ENCODE data around the gene FOXJ3.

The FOXJ3 gene

GRCh38 chr1:42133809-42134526 is 201.1 kb downstream of the FOXJ3 start:
- H3K4me3 ChIP-seq (ENCODE audit: low read length) = no peak overlapping the region
- DNase-seq (ENCODE audit: low read depth) = no peak
- no peak for TF ChIP-seq CTCF (IDR thresholded peaks at IDR 0.05; ENCODE audit: insufficient read depth, low read depth, low read length, missing control alignments)

GRCh38 chr1:42133390-42133789 is 201.6 kb downstream of the FOXJ3 start:
- TF ChIP-seq CTCF (IDR thresholded peaks at IDR 0.05; ENCODE audit: insufficient read depth, low read depth, low read length, missing control alignments) = no peak
- DNase-seq (ENCODE audit: low read depth) = no peak
- no peak overlapping the region for H3K4me3 ChIP-seq (ENCODE audit: low read length)

- no peak overlapping the region for H3K4me3 ChIP-seq (ENCODE audit: low read length)
- no peak for TF ChIP-seq CTCF (IDR thresholded peaks at IDR 0.05; ENCODE audit: insufficient read depth, low read depth, low read length, missing control alignments)
- no peak for DNase-seq (ENCODE audit: low read depth)
Observed at GRCh38 chr1:42130061-42130660, 204.9 kb downstream of the FOXJ3 start.

GRCh38 chr1:42128964-42129363 is 206.1 kb downstream of the FOXJ3 start:
- no peak overlapping the region for H3K4me3 ChIP-seq (ENCODE audit: low read length)
- no peak for DNase-seq (ENCODE audit: low read depth)
- no peak for TF ChIP-seq CTCF (IDR thresholded peaks at IDR 0.05; ENCODE audit: insufficient read depth, low read depth, low read length, missing control alignments)

- H3K4me3 ChIP-seq (ENCODE audit: low read length) = no peak overlapping the region
- no peak for TF ChIP-seq CTCF (IDR thresholded peaks at IDR 0.05; ENCODE audit: insufficient read depth, low read depth, low read length, missing control alignments)
- no peak for DNase-seq (ENCODE audit: low read depth)
Observed at GRCh38 chr1:42128499-42128898, 206.5 kb downstream of the FOXJ3 start.

GRCh38 chr1:42127767-42128166 is 207.3 kb downstream of the FOXJ3 start:
- no peak for DNase-seq (ENCODE audit: low read depth)
- TF ChIP-seq CTCF (IDR thresholded peaks at IDR 0.05; ENCODE audit: insufficient read depth, low read depth, low read length, missing control alignments) = no peak
- H3K4me3 ChIP-seq (ENCODE audit: low read length) = no peak overlapping the region

All from epithelial cell of esophagus (primary cell).